Measurements from ENCODE around the gene SORCS2.

- TF ChIP-seq EZH2 (IDR thresholded peaks at IDR 0.05), result no peak
- TF ChIP-seq POLR2AphosphoS5 (IDR thresholded peaks at IDR 0.05; ENCODE audit: borderline replicate concordance, low read depth, low read length), result no peak
- no peak for TF ChIP-seq FOXP2 (optimal IDR thresholded peaks at IDR 0.05; ENCODE audit: control extremely low read depth, extremely low read length, insufficient read depth)
These were observed 34.1 kb downstream of the SORCS2 start for GRCh38 chr4:7226439-7226838.

Measured in SK-N-MC (cell line).